HL-60 (cell line): ENCODE data around the gene TATDN3.

Source experiments
- GABPA ChIP-seq: IDR thresholded peaks from 2 replicates; pipeline ENCODE4 v1.6.1; 2012; ENCODE audit warnings: low read depth
- TF ChIP-seq, protein P1 (sequence below): IDR thresholded peaks from one replicate; pipeline ENCODE4 v1.5.1; 2011; ENCODE audit warnings: low read length, control low read depth, inconsistent platforms; ENCODE audit not compliant: insufficient read depth

DNA sequence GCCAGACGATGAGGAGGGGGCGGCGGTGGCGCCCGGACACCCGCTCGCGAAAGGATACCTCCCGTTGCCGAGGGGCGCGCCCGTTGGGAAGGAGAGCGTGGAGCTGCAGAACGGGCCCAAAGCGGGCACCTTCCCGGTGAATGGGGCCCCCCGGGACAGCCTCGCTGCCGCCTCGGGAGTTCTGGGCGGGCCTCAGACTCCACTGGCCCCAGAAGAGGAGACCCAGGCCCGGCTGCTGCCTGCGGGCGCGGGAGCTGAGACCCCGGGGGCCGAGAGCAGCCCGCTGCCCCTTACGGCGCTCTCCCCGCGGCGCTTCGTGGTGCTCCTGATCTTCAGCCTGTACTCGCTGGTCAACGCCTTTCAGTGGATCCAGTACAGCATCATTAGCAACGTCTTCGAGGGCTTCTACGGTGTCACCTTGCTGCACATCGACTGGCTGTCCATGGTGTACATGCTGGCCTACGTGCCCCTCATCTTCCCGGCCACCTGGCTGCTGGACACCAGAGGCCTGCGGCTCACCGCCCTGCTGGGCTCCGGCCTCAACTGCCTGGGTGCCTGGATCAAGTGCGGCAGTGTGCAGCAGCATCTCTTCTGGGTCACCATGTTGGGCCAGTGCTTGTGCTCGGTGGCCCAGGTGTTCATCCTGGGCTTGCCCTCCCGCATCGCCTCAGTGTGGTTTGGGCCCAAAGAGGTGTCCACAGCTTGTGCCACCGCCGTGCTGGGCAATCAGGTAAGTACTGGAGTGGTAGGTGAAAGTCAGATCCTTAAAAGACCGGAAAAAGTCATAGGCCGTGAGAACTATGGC lies 67.0 kb downstream of the TATDN3 start:
- TF ChIP-seq, protein P1, sequence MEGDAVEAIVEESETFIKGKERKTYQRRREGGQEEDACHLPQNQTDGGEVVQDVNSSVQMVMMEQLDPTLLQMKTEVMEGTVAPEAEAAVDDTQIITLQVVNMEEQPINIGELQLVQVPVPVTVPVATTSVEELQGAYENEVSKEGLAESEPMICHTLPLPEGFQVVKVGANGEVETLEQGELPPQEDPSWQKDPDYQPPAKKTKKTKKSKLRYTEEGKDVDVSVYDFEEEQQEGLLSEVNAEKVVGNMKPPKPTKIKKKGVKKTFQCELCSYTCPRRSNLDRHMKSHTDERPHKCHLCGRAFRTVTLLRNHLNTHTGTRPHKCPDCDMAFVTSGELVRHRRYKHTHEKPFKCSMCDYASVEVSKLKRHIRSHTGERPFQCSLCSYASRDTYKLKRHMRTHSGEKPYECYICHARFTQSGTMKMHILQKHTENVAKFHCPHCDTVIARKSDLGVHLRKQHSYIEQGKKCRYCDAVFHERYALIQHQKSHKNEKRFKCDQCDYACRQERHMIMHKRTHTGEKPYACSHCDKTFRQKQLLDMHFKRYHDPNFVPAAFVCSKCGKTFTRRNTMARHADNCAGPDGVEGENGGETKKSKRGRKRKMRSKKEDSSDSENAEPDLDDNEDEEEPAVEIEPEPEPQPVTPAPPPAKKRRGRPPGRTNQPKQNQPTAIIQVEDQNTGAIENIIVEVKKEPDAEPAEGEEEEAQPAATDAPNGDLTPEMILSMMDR: no peak
- TF ChIP-seq GABPA: no peak
